ENCODE results near the gene C2orf76. TPM values are rescaled to one million over a fixed set of nuclear protein-coding genes. Genes with fewer than 3 reads are reported as not detected.

Gene C2orf76
- total and polyA plus RNA-seq, 7 donors = 11.1 to 26.4 (median 17.6) TPM

GRCh38 chr2:119339562-119339923 lies 27.1 kb downstream of the C2orf76 start:
- no peaks in the 10 kb centered on the region for H3K9me3 ChIP-seq
- DNase-seq = no peak
- WGBS, 2 donors = 91 to 96% methylated on average over 7 of the region's 7 CpGs
- no peaks in the 10 kb centered on the region for H3K4me1 ChIP-seq
- intact Hi-C loops (cut with DNase I) = no loop called here
- H3K36me3 ChIP-seq = peaks cover 0 to 14% (median 0%) of the 10 kb centered on the region in 4 donors
- no peak overlapping the region for H3K27ac ChIP-seq
- no peak overlapping the region for H3K4me3 ChIP-seq
- H3K27me3 ChIP-seq = no peaks in the 10 kb centered on the region
- no peak for TF ChIP-seq POLR2AphosphoS5 (IDR thresholded peaks at IDR 0.05)
- TF ChIP-seq CTCF (IDR thresholded peaks at IDR 0.05) = no peak
- TF ChIP-seq EP300 (IDR thresholded peaks at IDR 0.05) = no peak
- TF ChIP-seq POLR2A (IDR thresholded peaks at IDR 0.05) = no peak

GRCh38 chr2:119338826-119339561 lies 27.6 kb downstream of the C2orf76 start:
- H3K36me3 ChIP-seq = peaks cover 0 to 15% (median 0%) of the 10 kb centered on the region in 4 donors
- DNase-seq = no peak
- H3K27me3 ChIP-seq = no peaks in the 10 kb centered on the region
- H3K9me3 ChIP-seq = no peaks in the 10 kb centered on the region
- intact Hi-C loops (cut with DNase I) = no loop called here
- TF ChIP-seq EP300 (IDR thresholded peaks at IDR 0.05) = no peak
- TF ChIP-seq POLR2AphosphoS5 (IDR thresholded peaks at IDR 0.05) = no peak
- TF ChIP-seq CTCF (IDR thresholded peaks at IDR 0.05) = no peak
- no peak for TF ChIP-seq POLR2A (IDR thresholded peaks at IDR 0.05)
- no peaks in the 10 kb centered on the region for H3K4me1 ChIP-seq
- H3K4me3 ChIP-seq = no peak overlapping the region
- no peak overlapping the region for H3K27ac ChIP-seq
- 60 to 91% methylated on average over 6 of the region's 6 CpGs for WGBS, 2 donors

DNA sequence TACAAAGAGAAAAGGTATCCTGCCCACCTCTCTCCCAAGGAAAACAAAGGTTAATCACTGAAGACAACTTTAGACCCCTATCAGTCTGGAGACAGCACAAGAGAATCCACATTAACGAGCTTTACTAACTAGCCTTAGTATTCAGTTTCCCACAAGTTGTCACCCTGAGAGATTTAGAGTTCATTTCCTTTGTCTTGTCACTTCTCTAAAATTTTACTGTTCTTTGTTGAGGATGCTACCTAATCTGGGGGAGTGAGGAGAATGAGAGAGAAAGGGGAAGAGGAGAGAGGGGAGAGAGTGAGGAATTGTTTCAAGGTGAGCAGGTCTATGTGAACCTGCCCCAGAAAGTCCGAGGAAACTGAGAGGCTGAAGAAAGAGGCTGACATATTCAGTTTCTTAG lies 28.4 kb downstream of the C2orf76 start:
- Histone ChIP-seq H3K4me1 (no peaks in the 10 kb centered on the region), H3K4me3 (no peak overlapping the region), H3K36me3 (peaks cover 0 to 19% (median 0%) of the 10 kb centered on the region in 4 donors), H3K9me3 (no peaks in the 10 kb centered on the region), H3K27me3 (no peaks in the 10 kb centered on the region), H3K27ac (no peak overlapping the region)
- 77 to 97% methylated on average over 2 of the region's 2 CpGs for WGBS, 2 donors
- intact Hi-C loops (cut with DNase I) = no loop called here
- TF ChIP-seq POLR2AphosphoS5 (IDR thresholded peaks at IDR 0.05) (no peak), POLR2A (IDR thresholded peaks at IDR 0.05) (no peak), CTCF (IDR thresholded peaks at IDR 0.05) (no peak), EP300 (IDR thresholded peaks at IDR 0.05) (no peak)
- DNase-seq = no peak

DNA sequence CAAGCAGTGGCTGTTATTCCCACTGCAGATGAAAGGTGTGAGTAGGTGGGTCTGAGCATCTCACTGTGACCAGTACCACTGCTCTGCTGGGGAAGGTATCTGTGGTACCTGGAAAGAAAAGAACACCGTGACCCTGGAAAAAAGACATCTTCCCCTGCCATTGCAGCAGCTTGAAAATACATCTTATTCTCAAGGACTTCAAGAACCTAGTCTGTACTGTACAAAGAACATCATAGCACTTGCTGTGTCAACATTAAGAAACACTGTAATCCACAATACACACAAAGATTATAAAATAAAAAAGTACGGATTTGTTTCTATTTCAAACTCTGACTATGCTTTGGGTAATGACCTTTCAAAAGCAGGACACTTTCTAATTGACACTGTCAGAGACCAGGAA lies 28.9 kb downstream of the C2orf76 start:
- intact Hi-C loops (cut with DNase I) = no loop called here
- Histone ChIP-seq H3K4me1 (no peaks in the 10 kb centered on the region), H3K27ac (no peak overlapping the region), H3K27me3 (no peaks in the 10 kb centered on the region), H3K4me3 (no peak overlapping the region), H3K9me3 (no peaks in the 10 kb centered on the region), H3K36me3 (peaks cover 0 to 19% (median 0%) of the 10 kb centered on the region in 4 donors)
- 66 to 86% methylated on average over 2 of the region's 2 CpGs for WGBS, 2 donors
- DNase-seq = no peak
- TF ChIP-seq POLR2A (IDR thresholded peaks at IDR 0.05) = no peak
- TF ChIP-seq CTCF (IDR thresholded peaks at IDR 0.05) = no peak
- TF ChIP-seq POLR2AphosphoS5 (IDR thresholded peaks at IDR 0.05) = no peak
- no peak for TF ChIP-seq EP300 (IDR thresholded peaks at IDR 0.05)

- DNase-seq = no peak
- 96 to 97% methylated on average over 2 of the region's 2 CpGs for WGBS, 2 donors
- intact Hi-C loops (cut with DNase I) = no loop called here
- Histone ChIP-seq H3K27ac (no peak overlapping the region), H3K4me1 (no peaks in the 10 kb centered on the region), H3K36me3 (peaks cover 0 to 18% (median 0%) of the 10 kb centered on the region in 4 donors), H3K9me3 (no peaks in the 10 kb centered on the region), H3K4me3 (no peak overlapping the region), H3K27me3 (no peaks in the 10 kb centered on the region)
- TF ChIP-seq CTCF (IDR thresholded peaks at IDR 0.05) (no peak), POLR2A (IDR thresholded peaks at IDR 0.05) (no peak), EP300 (IDR thresholded peaks at IDR 0.05) (no peak), POLR2AphosphoS5 (IDR thresholded peaks at IDR 0.05) (no peak)
These were observed 32.8 kb downstream of the C2orf76 start for GRCh38 chr2:119333833-119334232.
